HepG2 (cell line): ENCODE measurements around the gene RTN4. TPM values are rescaled to one million over a fixed set of nuclear protein-coding genes. Genes with fewer than 3 reads are reported as not detected.

Experiments used
- ATAC-seq: fragments of 200-7000 bp; cut with Tn5 transposase; 3 replicates; pipeline ENCODE4 v1.9.1; 2020; ENCODE audit warnings: mild to moderate bottlenecking, moderate library complexity
- BruUV-seq: library from RNA; stranded (reverse); fragments of 400-500 nt; replicated peaks from 2 replicates; lab custom pipeline; 2021; lab: Mats Ljungman, UMichigan
- CTCF ChIA-PET: fragments of 300-600 bp; formaldehyde crosslinking; extraction: SDS; loops from one replicate; lab custom pipeline; 2021; ENCODE audit warnings: low total read pairs, inconsistent platforms, low intra/inter-chr PET ratio; lab: Yijun Ruan, JAX
- POLR2A ChIA-PET: fragments of 350-600 bp; sonication (Branson Sonifier 250); formaldehyde crosslinking; loops from one replicate; lab custom pipeline; 2020; ENCODE audit warnings: antibody characterized with exemption, inconsistent platforms; lab: Yijun Ruan, JAX
- DNase-seq: peaks from one replicate; pipeline ENCODE4 v3.0.0-alpha.2; 2015; ENCODE audit warnings: low spot score
- FAIRE-seq: peaks from 3 replicates; lab custom pipeline; 2011; peaks lifted over from hg19 to GRCh38; lab: Jason Lieb, UNC
- H2AFZ ChIP-seq: one replicate; pipeline ENCODE4 v1.6.1; 2011; ENCODE audit warnings: low read length, inconsistent platforms
- H3K27ac ChIP-seq: fragments of 300-600 bp; 3 replicates; pipeline ENCODE4 v1.8.0; 2011; ENCODE audit warnings: mixed run types, mild to moderate bottlenecking, mixed read lengths, low read length, inconsistent platforms; ENCODE audit not compliant: insufficient read depth; ENCODE audit errors: extremely low read length
- H3K27me3 ChIP-seq, 2 experiments: fragments of 200-600 bp in 1 of 2; 2 replicates in 1 of 2; 3 replicates in 1 of 2; pipeline versions ENCODE4 v1.6.0 to v1.8.0; 2011; ENCODE audit warnings: low read length in 2 of 2, mild to moderate bottlenecking in 2 of 2, moderate library complexity in 2 of 2, inconsistent platforms in 1 of 2; ENCODE audit not compliant: insufficient read depth in 2 of 2, control insufficient read depth in 1 of 2
- H3K36me3 ChIP-seq, 2 experiments: fragments of 200-600 bp in 1 of 2; replicated peaks in 1 of 2; 2 replicates in 1 of 2; 3 replicates in 1 of 2; pipeline versions ENCODE4 v1.5.1 to v1.8.0; 2011; ENCODE audit warnings: low read length in 2 of 2, inconsistent platforms in 1 of 2; ENCODE audit not compliant: insufficient read depth in 2 of 2, control insufficient read depth in 1 of 2
- H3K4me1 ChIP-seq: 2 replicates; pipeline ENCODE4 v1.5.1; 2012; ENCODE audit warnings: low read length, inconsistent platforms; ENCODE audit not compliant: insufficient read depth
- H3K4me2 ChIP-seq: 2 replicates; pipeline ENCODE4 v1.6.0; 2011; ENCODE audit warnings: low read depth, low read length, inconsistent platforms
- H3K4me3 ChIP-seq, 3 experiments: fragments of 200-600 bp in 1 of 3; sonication (generic), shearing (Covaris generic) in 1 of 3; replicated peaks in 1 of 3; 2 replicates each; pipeline ENCODE4 v1.5.1; 2011 to 2016; ENCODE audit warnings: low read length in 3 of 3, inconsistent platforms in 2 of 3, low read depth in 2 of 3, mild to moderate bottlenecking in 2 of 3, control low read depth in 1 of 3, mixed read lengths in 1 of 3; ENCODE audit not compliant: insufficient read depth in 1 of 3
- H3K79me2 ChIP-seq: one replicate; pipeline ENCODE4 v1.6.1; 2011; ENCODE audit warnings: low read length, inconsistent platforms; ENCODE audit not compliant: insufficient read depth
- H3K9ac ChIP-seq: 2 replicates; pipeline ENCODE4 v1.6.0; 2011; ENCODE audit warnings: mild to moderate bottlenecking, low read depth, low read length, inconsistent platforms; ENCODE audit not compliant: insufficient read depth
- H3K9me3 ChIP-seq: 2 replicates; pipeline ENCODE4 v1.5.1; 2012; ENCODE audit warnings: mild to moderate bottlenecking, low read length
- H4K20me1 ChIP-seq: 2 replicates; pipeline ENCODE4 v1.6.0; 2011; ENCODE audit warnings: inconsistent platforms, mild to moderate bottlenecking, low read length, moderate library complexity; ENCODE audit not compliant: insufficient read depth
- KIAA2018 ChIP-seq: sonication (generic); formaldehyde crosslinking; IDR thresholded peaks from 2 replicates; pipeline ENCODE4 v1.5.0; 2020; ENCODE audit warnings: mild to moderate bottlenecking, missing genetic modification reagents, borderline replicate concordance
- ZNF598 ChIP-seq: sonication (generic); formaldehyde crosslinking; IDR thresholded peaks from 2 replicates; pipeline ENCODE4 v1.5.1; 2020; ENCODE audit warnings: mild to moderate bottlenecking, missing genetic modification reagents, borderline replicate concordance
- WGBS: methylation state at CpG from one replicate; pipeline ENCODE4 v1.1.6; 2017; ENCODE audit warnings: low lambda C conversion rate; 5-methylcytosine and 5-hydroxymethylcytosine counted together
- in situ Hi-C: cut with HindIII; loops from 2 replicates; pipeline ENCODE4 v1.10.0; 2017; ENCODE audit warnings: low pct_unique_long_range_greater_than_20kb; ENCODE audit not compliant: extremely low pct_ligation_motif_present
- intact Hi-C: fragments of 100-400 bp; cut with micrococcal nuclease; formaldehyde crosslinking; loops from one replicate; pipeline ENCODE4 v1.10.0; 2022; ENCODE audit not compliant: unreplicated experiment
- polyA plus RNA-seq, 8 experiments: library from polyadenylated mRNA; depleted of rRNA in 3 of 8; stranded (reverse) in 7 of 8; unstranded in 1 of 8; fragments of >200 nt; fragmentation: Illumina TruSeq in 4 of 8; extraction: Trizol in 4 of 8; gene quantifications; 2 replicates each; pipeline versions ENCODE4 v1.2.1 to v1.2.3, GENCODE V29; 2011 to 2016; ENCODE audit warnings: low read depth in 4 of 8, missing spikeins in 1 of 8, mixed read lengths in 1 of 8; ENCODE audit not compliant: insufficient read depth in 1 of 8
- total RNA-seq, 5 experiments: library from RNA; depleted of rRNA; stranded (reverse); fragments of >200 nt; fragmentation: Illumina TruSeq; extraction: Trizol; gene quantifications; 2 replicates each; pipeline ENCODE4 v1.2.3, GENCODE V29; 2016; ENCODE audit warnings: low read depth in 1 of 5

The RTN4 gene
- total and polyA plus RNA-seq, 2 of the 13 experiments (the other 11 are each of a cell fraction or from before 2014, with no cell fraction given) = 98.4 to 133 TPM

- H3K27ac ChIP-seq = no peak overlapping the region
- ATAC-seq (no peak), DNase-seq (no peak), FAIRE-seq (no peak)
- peaks cover 99% of the 10 kb centered on the region for H3K79me2 ChIP-seq
- peaks cover 0 to 3% of the 10 kb centered on the region in 2 experiments; a peak in 1 of 5 replicates for H3K36me3 ChIP-seq
- H3K4me1 ChIP-seq = peaks cover 61% of the 10 kb centered on the region
- in situ Hi-C loops = no loop called here
- intact Hi-C loops = no loop called here
- H3K9me3 ChIP-seq = no peaks in the 10 kb centered on the region
- no peak overlapping the region for H3K4me3 ChIP-seq
- no peak overlapping the region for H2AFZ ChIP-seq
- no peak overlapping the region for H3K4me2 ChIP-seq
- ChIA-PET CTCF (no interaction called here), POLR2A (interaction anchor here (1.7 kb wide), 1 partner anchor 23 kb away, joined by 10 read pairs; no protein-coding TSS in a partner anchor)
- 91% methylated on average over 2 of the region's 2 CpGs for WGBS
- BruUV-seq = no TSS peak
- no peak overlapping the region for H3K9ac ChIP-seq
- no peaks in the 10 kb centered on the region for H3K27me3 ChIP-seq
- no peak for TF ChIP-seq ZNF598
- no peak for TF ChIP-seq KIAA2018 (CRISPR knock-in tag)
- peaks cover 35% of the 10 kb centered on the region for H4K20me1 ChIP-seq
Observed at GRCh38 chr2:55025082-55025481, 25.2 kb downstream of the RTN4 start.
